ENCODE data around the gene KLK14. TPM values are rescaled to one million over a fixed set of nuclear protein-coding genes. Genes with fewer than 3 reads are reported as not detected.

The KLK14 gene
- total RNA-seq, 1 donor from 2014 or later = not detected

- Histone ChIP-seq H3K27me3 (ENCODE audit: control insufficient read depth in 3 of 3, insufficient read depth in 3 of 3, low read length in 3 of 3) (peaks cover 0 to 26% (median 10%) of the 10 kb centered on the region in 3 donors), H3K27ac (ENCODE audit: low read depth, low read length) (peak overlapping the region; percentile 36), H3K4me3 (ENCODE audit: low read length in 3 of 3) (no peak overlapping the region)
Measured at GRCh38 chr19:51123802-51124201, 41.1 kb upstream of the KLK14 start.

GRCh38 chr19:51123381-51123800 is 40.7 kb upstream of the KLK14 start:
- no peak overlapping the region for H3K4me3 ChIP-seq (ENCODE audit: low read length in 3 of 3)
- peak overlapping the region; percentile 40 for H3K27ac ChIP-seq (ENCODE audit: low read depth, low read length)
- H3K9ac ChIP-seq (ENCODE audit: low read depth in 1 of 3, low read length in 3 of 3) = no peak overlapping the region
- no peaks in the 10 kb centered on the region for H3K36me3 ChIP-seq (ENCODE audit: control insufficient read depth in 3 of 3, insufficient read depth in 3 of 3, low read length in 3 of 3)
- H3K9me3 ChIP-seq (ENCODE audit: control insufficient read depth in 3 of 3, low read length in 3 of 3) = no peaks in the 10 kb centered on the region
- H3K4me1 ChIP-seq (ENCODE audit: control insufficient read depth in 3 of 3, insufficient read depth in 3 of 3, low read length in 3 of 3) = peaks cover 0 to 7% (median 0%) of the 10 kb centered on the region in 3 donors
- peaks cover 0 to 26% (median 10%) of the 10 kb centered on the region in 3 donors for H3K27me3 ChIP-seq (ENCODE audit: control insufficient read depth in 3 of 3, insufficient read depth in 3 of 3, low read length in 3 of 3)

More at GRCh38 chr19:51123802-51124201, 41.1 kb upstream of the KLK14 start:
- Histone ChIP-seq H3K9ac (ENCODE audit: low read depth in 1 of 3, low read length in 3 of 3) (no peak overlapping the region), H3K4me1 (ENCODE audit: control insufficient read depth in 3 of 3, insufficient read depth in 3 of 3, low read length in 3 of 3) (peaks cover 0 to 7% (median 0%) of the 10 kb centered on the region in 3 donors), H3K9me3 (ENCODE audit: control insufficient read depth in 3 of 3, low read length in 3 of 3) (no peaks in the 10 kb centered on the region), H3K36me3 (ENCODE audit: control insufficient read depth in 3 of 3, insufficient read depth in 3 of 3, low read length in 3 of 3) (no peaks in the 10 kb centered on the region)

GRCh38 chr19:51122112-51122981 is 39.7 kb upstream of the KLK14 start:
- Histone ChIP-seq H3K9ac (ENCODE audit: low read depth in 1 of 3, low read length in 3 of 3) (no peak overlapping the region), H3K4me1 (ENCODE audit: control insufficient read depth in 3 of 3, insufficient read depth in 3 of 3, low read length in 3 of 3) (peaks cover 0 to 7% (median 0%) of the 10 kb centered on the region in 3 donors), H3K4me3 (ENCODE audit: low read length in 3 of 3) (no peak overlapping the region), H3K27ac (ENCODE audit: low read depth, low read length) (peak overlapping the region; percentile 40), H3K27me3 (ENCODE audit: control insufficient read depth in 3 of 3, insufficient read depth in 3 of 3, low read length in 3 of 3) (peaks cover 0 to 25% (median 10%) of the 10 kb centered on the region in 3 donors), H3K36me3 (ENCODE audit: control insufficient read depth in 3 of 3, insufficient read depth in 3 of 3, low read length in 3 of 3) (no peaks in the 10 kb centered on the region), H3K9me3 (ENCODE audit: control insufficient read depth in 3 of 3, low read length in 3 of 3) (no peaks in the 10 kb centered on the region)

DNA sequence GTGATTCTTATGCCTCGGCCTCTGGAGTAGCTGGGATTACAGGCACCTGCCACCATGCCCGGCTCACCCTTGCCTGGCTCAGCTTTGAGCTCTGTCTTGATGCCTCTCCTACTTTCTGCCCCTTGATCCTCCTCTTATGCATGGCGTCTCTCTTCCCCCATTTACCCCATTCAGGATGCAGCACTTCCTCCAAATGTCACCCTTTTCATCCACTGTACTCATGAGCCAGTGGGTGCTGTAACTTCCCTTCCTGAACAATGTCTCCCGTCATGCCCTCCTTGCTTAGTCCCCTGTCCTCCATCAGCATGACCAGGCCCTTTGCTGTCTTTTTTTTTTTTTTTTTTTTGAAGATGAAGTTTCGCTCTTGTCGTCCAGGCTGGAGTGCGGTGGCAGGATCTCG is 38.6 kb upstream of the KLK14 start:
- H3K4me3 ChIP-seq (ENCODE audit: low read length in 3 of 3) = no peak overlapping the region
- no peaks in the 10 kb centered on the region for H3K36me3 ChIP-seq (ENCODE audit: control insufficient read depth in 3 of 3, insufficient read depth in 3 of 3, low read length in 3 of 3)
- peaks cover 0 to 21% (median 13%) of the 10 kb centered on the region in 3 donors for H3K27me3 ChIP-seq (ENCODE audit: control insufficient read depth in 3 of 3, insufficient read depth in 3 of 3, low read length in 3 of 3)
- H3K9ac ChIP-seq (ENCODE audit: low read depth in 1 of 3, low read length in 3 of 3) = no peak overlapping the region
- H3K4me1 ChIP-seq (ENCODE audit: control insufficient read depth in 3 of 3, insufficient read depth in 3 of 3, low read length in 3 of 3) = peaks cover 0 to 7% (median 0%) of the 10 kb centered on the region in 3 donors
- no peak overlapping the region for H3K27ac ChIP-seq (ENCODE audit: low read depth, low read length)
- H3K9me3 ChIP-seq (ENCODE audit: control insufficient read depth in 3 of 3, low read length in 3 of 3) = no peaks in the 10 kb centered on the region

DNA sequence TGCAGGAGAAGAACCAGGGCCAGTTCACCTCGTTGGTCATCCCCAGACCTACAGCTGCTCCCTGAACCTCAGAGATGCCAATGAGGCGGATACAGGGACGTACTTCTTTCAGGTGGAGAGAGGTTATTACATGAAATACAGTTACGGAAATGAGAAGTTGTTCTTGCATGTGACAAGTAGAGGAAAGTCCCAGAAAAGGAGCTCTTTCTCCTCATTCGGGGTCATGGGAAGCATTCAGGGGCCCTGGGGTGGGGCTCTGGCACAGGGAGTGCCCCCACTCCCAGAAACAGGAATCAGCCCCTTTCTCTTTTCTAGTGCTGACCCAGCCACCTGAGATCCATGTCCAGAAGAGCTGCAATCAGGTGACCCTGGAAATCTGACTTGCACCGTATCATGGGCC is 37.5 kb upstream of the KLK14 start:
- no peak overlapping the region for H3K4me3 ChIP-seq (ENCODE audit: low read length in 3 of 3)
- peak overlapping the region; percentile 25 for H3K27ac ChIP-seq (ENCODE audit: low read depth, low read length)
- H3K27me3 ChIP-seq (ENCODE audit: control insufficient read depth in 3 of 3, insufficient read depth in 3 of 3, low read length in 3 of 3) = peaks cover 5 to 17% (median 15%) of the 10 kb centered on the region in 3 donors
- no peaks in the 10 kb centered on the region for H3K9me3 ChIP-seq (ENCODE audit: control insufficient read depth in 3 of 3, low read length in 3 of 3)
- no peaks in the 10 kb centered on the region for H3K36me3 ChIP-seq (ENCODE audit: control insufficient read depth in 3 of 3, insufficient read depth in 3 of 3, low read length in 3 of 3)
- H3K9ac ChIP-seq (ENCODE audit: low read depth in 1 of 3, low read length in 3 of 3) = no peak overlapping the region
- peaks cover 0 to 7% (median 0%) of the 10 kb centered on the region in 3 donors for H3K4me1 ChIP-seq (ENCODE audit: control insufficient read depth in 3 of 3, insufficient read depth in 3 of 3, low read length in 3 of 3)

- Histone ChIP-seq H3K4me1 (ENCODE audit: control insufficient read depth in 3 of 3, insufficient read depth in 3 of 3, low read length in 3 of 3) (peaks cover 0 to 7% (median 0%) of the 10 kb centered on the region in 3 donors), H3K4me3 (ENCODE audit: low read length in 3 of 3) (no peak overlapping the region), H3K27me3 (ENCODE audit: control insufficient read depth in 3 of 3, insufficient read depth in 3 of 3, low read length in 3 of 3) (peaks cover 6 to 15% (median 13%) of the 10 kb centered on the region in 3 donors), H3K9me3 (ENCODE audit: control insufficient read depth in 3 of 3, low read length in 3 of 3) (no peaks in the 10 kb centered on the region), H3K27ac (ENCODE audit: low read depth, low read length) (peak overlapping the region; percentile 25), H3K36me3 (ENCODE audit: control insufficient read depth in 3 of 3, insufficient read depth in 3 of 3, low read length in 3 of 3) (no peaks in the 10 kb centered on the region), H3K9ac (ENCODE audit: low read depth in 1 of 3, low read length in 3 of 3) (no peak overlapping the region)
Measured at GRCh38 chr19:51119611-51120010, 36.9 kb upstream of the KLK14 start.

- Histone ChIP-seq H3K9me3 (ENCODE audit: control insufficient read depth in 3 of 3, low read length in 3 of 3) (no peaks in the 10 kb centered on the region), H3K4me1 (ENCODE audit: control insufficient read depth in 3 of 3, insufficient read depth in 3 of 3, low read length in 3 of 3) (peaks cover 0 to 4% (median 0%) of the 10 kb centered on the region in 3 donors), H3K4me3 (ENCODE audit: low read length in 3 of 3) (no peak overlapping the region), H3K36me3 (ENCODE audit: control insufficient read depth in 3 of 3, insufficient read depth in 3 of 3, low read length in 3 of 3) (no peaks in the 10 kb centered on the region), H3K27ac (ENCODE audit: low read depth, low read length) (no peak overlapping the region), H3K27me3 (ENCODE audit: control insufficient read depth in 3 of 3, insufficient read depth in 3 of 3, low read length in 3 of 3) (peaks cover 6 to 17% (median 9%) of the 10 kb centered on the region in 3 donors), H3K9ac (ENCODE audit: low read depth in 1 of 3, low read length in 3 of 3) (no peak overlapping the region)
Measured at GRCh38 chr19:51119101-51119500, 36.4 kb upstream of the KLK14 start.

GRCh38 chr19:51116736-51117286 is 34.1 kb upstream of the KLK14 start:
- no peak overlapping the region for H3K4me3 ChIP-seq (ENCODE audit: low read length in 3 of 3)
- H3K4me1 ChIP-seq (ENCODE audit: control insufficient read depth in 3 of 3, insufficient read depth in 3 of 3, low read length in 3 of 3) = no peaks in the 10 kb centered on the region
- H3K9ac ChIP-seq (ENCODE audit: low read depth in 1 of 3, low read length in 3 of 3) = no peak overlapping the region
- no peaks in the 10 kb centered on the region for H3K9me3 ChIP-seq (ENCODE audit: control insufficient read depth in 3 of 3, low read length in 3 of 3)
- peaks cover 9 to 18% (median 9%) of the 10 kb centered on the region in 3 donors for H3K27me3 ChIP-seq (ENCODE audit: control insufficient read depth in 3 of 3, insufficient read depth in 3 of 3, low read length in 3 of 3)
- no peak overlapping the region for H3K27ac ChIP-seq (ENCODE audit: low read depth, low read length)
- H3K36me3 ChIP-seq (ENCODE audit: control insufficient read depth in 3 of 3, insufficient read depth in 3 of 3, low read length in 3 of 3) = no peaks in the 10 kb centered on the region

DNA sequence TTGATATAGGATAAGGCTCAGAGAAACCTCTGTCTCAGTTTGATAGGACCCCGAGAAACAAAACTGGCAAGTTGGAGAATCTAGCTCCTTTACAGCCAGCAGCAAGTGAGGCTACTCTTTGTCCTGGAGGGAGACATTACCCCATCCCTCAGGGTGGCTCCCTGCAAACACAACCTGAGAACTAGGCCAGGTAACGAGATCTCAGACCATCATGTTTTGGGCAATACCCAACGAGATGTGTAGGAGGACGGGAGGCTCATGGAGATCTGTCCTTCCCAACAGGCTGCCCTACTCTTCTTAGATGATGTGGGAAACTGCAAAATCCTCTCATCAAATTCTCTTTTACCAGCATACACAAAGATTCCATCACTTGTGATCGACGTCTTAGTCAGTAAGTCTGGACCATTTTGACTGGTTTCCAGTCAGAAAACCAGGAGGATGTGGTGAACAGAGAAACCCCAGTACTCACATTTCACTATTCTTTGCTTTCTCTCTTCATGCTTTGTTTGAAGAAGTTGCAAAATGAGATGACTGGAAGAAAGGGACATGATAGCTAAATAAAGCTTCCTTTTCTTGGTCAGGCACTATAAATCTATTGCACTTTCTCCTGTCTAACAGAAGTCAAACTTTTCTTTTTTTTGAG is 31.5 kb upstream of the KLK14 start:
- Histone ChIP-seq H3K4me3 (ENCODE audit: low read length in 3 of 3) (no peak overlapping the region), H3K4me1 (ENCODE audit: control insufficient read depth in 3 of 3, insufficient read depth in 3 of 3, low read length in 3 of 3) (no peaks in the 10 kb centered on the region), H3K27ac (ENCODE audit: low read depth, low read length) (no peak overlapping the region), H3K27me3 (ENCODE audit: control insufficient read depth in 3 of 3, insufficient read depth in 3 of 3, low read length in 3 of 3) (peaks cover 9 to 15% (median 11%) of the 10 kb centered on the region in 3 donors), H3K9ac (ENCODE audit: low read depth in 1 of 3, low read length in 3 of 3) (no peak overlapping the region), H3K36me3 (ENCODE audit: control insufficient read depth in 3 of 3, insufficient read depth in 3 of 3, low read length in 3 of 3) (no peaks in the 10 kb centered on the region), H3K9me3 (ENCODE audit: control insufficient read depth in 3 of 3, low read length in 3 of 3) (no peaks in the 10 kb centered on the region)

Measured in skeletal muscle tissue (tissue), 4 donors.